ENCODE measurements around the gene ANKRD10. TPM values are rescaled to one million over a fixed set of nuclear protein-coding genes. Genes with fewer than 3 reads are reported as not detected.

ANKRD10 gene
- total and polyA plus RNA-seq, 11 donors, result 37.7 to 81.3 (median 47.6) TPM

- no peaks in the 10 kb centered on the region for H3K9me3 ChIP-seq
- H3K4me1 ChIP-seq, result peaks cover 0 to 15% (median 2%) of the 10 kb centered on the region in 12 donors
- DNase-seq, result no peak
- 86 to 96% (median 87%) methylated on average over 2 of the region's 2 CpGs for WGBS, 4 donors
- no peak overlapping the region for H3K4me3 ChIP-seq
- no peak for ATAC-seq
- TF ChIP-seq CTCF (IDR thresholded peaks at IDR 0.05) (no peak), POLR2A (IDR thresholded peaks at IDR 0.05) (no peak)
- no peak overlapping the region for H3K27ac ChIP-seq
- H3K36me3 ChIP-seq, result peaks cover 0 to 40% (median 12%) of the 10 kb centered on the region in 9 donors
- intact Hi-C loops (cut with DNase I), result no loop called here
- no peaks in the 10 kb centered on the region for H3K27me3 ChIP-seq
Measured at GRCh38 chr13:110882972-110883371, 31.9 kb downstream of the ANKRD10 start.

DNA sequence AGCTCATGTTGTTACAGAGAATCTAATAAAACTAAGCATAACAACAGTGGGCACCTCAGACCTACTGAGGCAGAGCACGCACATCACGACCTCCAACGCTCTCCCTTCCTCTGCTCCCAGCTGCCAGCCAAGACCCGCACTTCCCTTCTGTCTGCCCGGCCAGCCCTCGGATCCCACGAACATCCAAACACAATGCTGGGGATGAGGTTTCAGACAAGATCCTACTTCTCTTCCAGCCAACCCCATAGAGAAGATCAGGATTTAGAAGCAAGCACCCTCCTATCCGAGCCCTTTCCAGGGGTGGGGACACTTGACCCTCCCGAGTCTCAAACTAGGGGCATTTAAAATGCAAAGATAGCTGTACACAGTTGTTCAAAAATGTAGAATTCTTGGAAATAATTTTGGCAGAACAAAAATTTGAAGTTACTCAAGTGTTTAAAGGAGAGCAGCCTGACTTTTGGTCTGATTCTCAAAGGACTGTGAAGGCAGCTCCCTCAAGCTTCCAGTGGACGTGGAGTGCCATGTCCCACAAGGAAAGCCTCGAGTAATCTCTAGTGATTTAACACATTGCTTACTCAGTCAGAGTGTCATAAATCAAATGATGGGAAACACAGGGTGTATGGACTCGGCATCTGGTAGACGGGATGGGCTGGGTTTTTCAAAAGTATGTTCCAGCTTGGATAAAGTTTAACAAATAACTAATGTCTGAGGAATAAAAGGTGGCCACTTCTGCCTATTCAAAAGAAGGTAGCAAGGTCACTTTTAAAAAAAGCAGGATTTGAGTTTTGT is 32.8 kb downstream of the ANKRD10 start:
- no peaks in the 10 kb centered on the region for H3K9me3 ChIP-seq
- no peak overlapping the region for H3K4me3 ChIP-seq
- intact Hi-C loops (cut with DNase I), result no loop called here
- no peaks in the 10 kb centered on the region for H3K27me3 ChIP-seq
- TF ChIP-seq POLR2A (IDR thresholded peaks at IDR 0.05) (no peak), CTCF (IDR thresholded peaks at IDR 0.05) (no peak)
- WGBS, 4 donors, result 87 to 90% (median 89%) methylated on average over 13 of the region's 13 CpGs
- H3K36me3 ChIP-seq, result peaks cover 0 to 40% (median 12%) of the 10 kb centered on the region in 9 donors
- DNase-seq, result no peak
- H3K27ac ChIP-seq, result no peak overlapping the region
- ATAC-seq, result no peak
- peaks cover 0 to 5% (median 0%) of the 10 kb centered on the region in 12 donors for H3K4me1 ChIP-seq

DNA sequence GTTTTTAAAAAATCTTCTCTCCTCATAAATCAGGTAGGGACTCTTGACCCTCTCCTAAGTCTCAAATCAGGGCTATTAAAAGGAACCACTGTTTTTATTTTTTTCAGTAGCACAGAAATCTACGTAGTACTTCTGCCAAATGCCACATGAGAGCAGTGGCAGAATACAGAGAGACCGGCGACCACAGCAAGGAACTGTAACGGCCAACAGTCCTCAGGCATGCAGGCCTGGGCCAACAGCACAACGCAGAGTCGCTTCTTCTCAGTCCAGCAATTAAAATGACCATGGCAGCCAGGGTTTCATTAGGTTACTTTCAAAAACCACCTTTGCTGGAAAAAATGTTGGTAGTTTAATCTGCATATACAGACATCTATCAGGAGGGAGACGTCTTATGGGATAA is 34.2 kb downstream of the ANKRD10 start:
- Histone ChIP-seq H3K4me3 (no peak overlapping the region), H3K27me3 (no peaks in the 10 kb centered on the region), H3K9me3 (no peaks in the 10 kb centered on the region), H3K27ac (no peak overlapping the region), H3K4me1 (peaks cover 0 to 1% (median 0%) of the 10 kb centered on the region in 12 donors), H3K36me3 (peaks cover 0 to 40% (median 12%) of the 10 kb centered on the region in 9 donors)
- DNase-seq (peak in 1 of 5 donors; percentile 34), ATAC-seq (peak in 3 of 4 donors; percentile 45 to 75 (median 66))
- intact Hi-C loops (cut with DNase I), result no loop called here
- TF ChIP-seq POLR2A (IDR thresholded peaks at IDR 0.05) (no peak), CTCF (IDR thresholded peaks at IDR 0.05) (no peak)
- 64 to 80% (median 70%) methylated on average over 7 of the region's 7 CpGs for WGBS, 4 donors

GRCh38 chr13:110879482-110879881 is 35.4 kb downstream of the ANKRD10 start:
- H3K4me3 ChIP-seq, result no peak overlapping the region
- TF ChIP-seq CTCF (IDR thresholded peaks at IDR 0.05), result no peak
- TF ChIP-seq POLR2A (IDR thresholded peaks at IDR 0.05), result no peak
- ATAC-seq (peak in 1 of 4 donors; percentile 35), DNase-seq (no peak)
- no peaks in the 10 kb centered on the region for H3K9me3 ChIP-seq
- 90 to 96% (median 94%) methylated on average over 8 to 15 of the region's 15 CpGs for WGBS, 4 donors
- no peaks in the 10 kb centered on the region for H3K27me3 ChIP-seq
- peaks cover 0 to 11% (median 6%) of the 10 kb centered on the region in 12 donors for H3K4me1 ChIP-seq
- intact Hi-C loops (cut with DNase I), result loop anchor here in 1 of 10 donors (5.0 kb wide), 1 partner anchor 33 kb away; no protein-coding TSS in a partner anchor
- H3K27ac ChIP-seq, result no peak overlapping the region
- peaks cover 0 to 40% (median 12%) of the 10 kb centered on the region in 9 donors for H3K36me3 ChIP-seq

All from heart left ventricle (tissue), 16 donors.